ENCODE measurements around the gene BICC1.

The BICC1 gene

DNA sequence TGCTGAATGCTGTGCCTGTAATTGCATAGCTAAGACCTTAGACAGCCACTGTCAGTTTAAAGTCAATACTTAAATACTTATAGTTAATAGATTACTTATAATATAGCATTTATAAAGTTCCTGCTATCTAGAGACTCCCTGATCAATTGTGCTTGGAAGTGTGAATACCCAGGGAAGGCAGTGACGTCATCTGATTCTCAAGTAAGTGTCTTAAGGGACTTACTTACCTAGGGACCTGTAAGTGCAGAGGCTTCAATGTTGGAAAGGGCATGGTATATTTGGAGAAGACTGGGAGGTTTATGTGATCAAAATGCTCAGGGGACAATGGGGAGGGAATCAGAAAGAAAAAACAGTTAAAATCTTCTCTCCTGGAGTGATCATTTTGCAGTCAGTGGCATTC lies 55.0 kb downstream of the BICC1 start:
- TF ChIP-seq, protein P1, sequence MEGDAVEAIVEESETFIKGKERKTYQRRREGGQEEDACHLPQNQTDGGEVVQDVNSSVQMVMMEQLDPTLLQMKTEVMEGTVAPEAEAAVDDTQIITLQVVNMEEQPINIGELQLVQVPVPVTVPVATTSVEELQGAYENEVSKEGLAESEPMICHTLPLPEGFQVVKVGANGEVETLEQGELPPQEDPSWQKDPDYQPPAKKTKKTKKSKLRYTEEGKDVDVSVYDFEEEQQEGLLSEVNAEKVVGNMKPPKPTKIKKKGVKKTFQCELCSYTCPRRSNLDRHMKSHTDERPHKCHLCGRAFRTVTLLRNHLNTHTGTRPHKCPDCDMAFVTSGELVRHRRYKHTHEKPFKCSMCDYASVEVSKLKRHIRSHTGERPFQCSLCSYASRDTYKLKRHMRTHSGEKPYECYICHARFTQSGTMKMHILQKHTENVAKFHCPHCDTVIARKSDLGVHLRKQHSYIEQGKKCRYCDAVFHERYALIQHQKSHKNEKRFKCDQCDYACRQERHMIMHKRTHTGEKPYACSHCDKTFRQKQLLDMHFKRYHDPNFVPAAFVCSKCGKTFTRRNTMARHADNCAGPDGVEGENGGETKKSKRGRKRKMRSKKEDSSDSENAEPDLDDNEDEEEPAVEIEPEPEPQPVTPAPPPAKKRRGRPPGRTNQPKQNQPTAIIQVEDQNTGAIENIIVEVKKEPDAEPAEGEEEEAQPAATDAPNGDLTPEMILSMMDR (IDR thresholded peaks at IDR 0.05) = no peak

DNA sequence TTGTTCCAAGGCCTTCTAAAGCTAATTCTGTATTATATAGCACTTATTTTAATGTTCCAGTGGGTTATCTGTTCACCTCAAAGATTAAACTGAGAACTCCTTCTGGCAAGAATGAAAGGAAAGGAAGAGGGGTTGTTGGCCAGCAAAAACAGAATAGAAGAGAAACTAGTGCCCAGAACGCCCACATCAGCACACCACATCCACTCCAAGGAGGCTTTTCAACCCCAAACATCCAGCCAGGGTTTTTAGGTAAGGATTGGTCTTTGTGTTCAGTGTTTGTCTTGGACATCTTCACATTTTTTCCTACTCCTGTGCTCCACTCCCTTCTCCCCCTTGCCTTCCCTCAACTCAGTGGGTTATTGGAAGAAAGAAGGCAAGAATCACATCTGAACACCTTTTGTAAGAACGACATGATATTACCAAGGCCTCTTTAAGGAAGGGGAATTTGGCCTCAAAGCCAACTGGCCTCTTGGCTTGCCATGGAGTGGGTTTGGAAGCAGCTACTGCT lies 55.8 kb downstream of the BICC1 start:
- Histone ChIP-seq H3K4me1 (ENCODE audit: control insufficient read depth in 1 of 2, insufficient read depth in 1 of 2, low read depth in 1 of 2, low read length in 1 of 2) (no peaks in the 10 kb centered on the region), H3K36me3 (no peaks in the 10 kb centered on the region), H3K27ac (no peak overlapping the region), H3K9me3 (no peaks in the 10 kb centered on the region), H3K27me3 (no peaks in the 10 kb centered on the region), H3K4me3 (ENCODE audit: low read depth in 1 of 2, low read length in 1 of 2) (no peak overlapping the region)
- TF ChIP-seq, protein P1 (IDR thresholded peaks at IDR 0.05) = no peak

More for the DNA sequence above, 55.0 kb downstream of the BICC1 start:
- Histone ChIP-seq H3K9me3 (no peaks in the 10 kb centered on the region), H3K36me3 (no peaks in the 10 kb centered on the region), H3K27ac (no peak overlapping the region), H3K4me1 (ENCODE audit: control insufficient read depth in 1 of 2, insufficient read depth in 1 of 2, low read depth in 1 of 2, low read length in 1 of 2) (no peaks in the 10 kb centered on the region), H3K4me3 (ENCODE audit: low read depth in 1 of 2, low read length in 1 of 2) (no peak overlapping the region), H3K27me3 (no peaks in the 10 kb centered on the region)

DNA sequence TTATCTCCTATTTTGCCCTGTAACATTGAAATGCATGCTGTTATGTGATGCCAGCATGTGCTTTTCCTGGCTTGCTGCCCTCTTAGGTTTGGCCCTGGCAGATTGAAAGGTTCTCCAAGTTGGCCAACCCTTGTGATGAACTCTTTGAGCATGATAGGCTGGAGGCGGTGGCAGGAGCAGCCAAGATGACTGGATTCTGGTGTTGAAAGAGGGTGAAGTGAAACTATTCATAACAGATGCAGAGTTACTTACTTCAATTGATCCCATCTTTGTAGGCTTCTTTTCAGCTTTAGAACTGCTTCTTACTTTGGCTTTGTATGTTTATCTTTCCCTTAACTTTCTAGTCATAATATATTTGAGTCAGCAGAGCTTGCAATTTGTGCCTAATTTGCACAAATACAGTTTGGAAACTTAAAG lies 57.6 kb downstream of the BICC1 start:
- Histone ChIP-seq H3K27ac (no peak overlapping the region), H3K36me3 (no peaks in the 10 kb centered on the region), H3K4me1 (ENCODE audit: control insufficient read depth in 1 of 2, insufficient read depth in 1 of 2, low read depth in 1 of 2, low read length in 1 of 2) (no peaks in the 10 kb centered on the region), H3K9me3 (no peaks in the 10 kb centered on the region), H3K27me3 (no peaks in the 10 kb centered on the region), H3K4me3 (ENCODE audit: low read depth in 1 of 2, low read length in 1 of 2) (no peak overlapping the region)
- TF ChIP-seq, protein P1 (IDR thresholded peaks at IDR 0.05) = no peak

DNA sequence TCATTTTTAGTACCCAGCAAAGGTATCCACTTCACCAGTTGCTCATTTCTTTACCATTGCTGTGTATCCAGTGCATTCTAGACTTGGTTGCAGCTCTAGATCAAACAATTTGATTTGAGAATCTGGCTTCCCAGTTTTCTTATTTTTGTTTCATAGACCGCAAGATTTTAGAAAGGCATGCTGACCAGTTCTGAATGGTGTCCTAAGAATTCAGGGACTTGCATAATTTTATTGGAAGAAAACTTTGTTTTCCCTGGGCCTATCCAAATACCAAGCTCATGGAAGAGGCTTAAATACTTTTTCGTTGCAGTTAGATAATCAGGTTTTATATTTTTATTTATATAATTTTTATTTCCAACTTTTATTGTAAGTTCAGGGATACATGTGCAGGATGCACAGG lies 58.3 kb downstream of the BICC1 start:
- TF ChIP-seq, protein P1 (IDR thresholded peaks at IDR 0.05) = no peak
- no peaks in the 10 kb centered on the region for H3K9me3 ChIP-seq
- no peak overlapping the region for H3K4me3 ChIP-seq (ENCODE audit: low read depth in 1 of 2, low read length in 1 of 2)
- H3K36me3 ChIP-seq = no peaks in the 10 kb centered on the region
- H3K4me1 ChIP-seq (ENCODE audit: control insufficient read depth in 1 of 2, insufficient read depth in 1 of 2, low read depth in 1 of 2, low read length in 1 of 2) = peaks cover 0 to under 1% of the 10 kb centered on the region in 2 experiments
- H3K27me3 ChIP-seq = no peaks in the 10 kb centered on the region
- H3K27ac ChIP-seq = no peak overlapping the region

DNA sequence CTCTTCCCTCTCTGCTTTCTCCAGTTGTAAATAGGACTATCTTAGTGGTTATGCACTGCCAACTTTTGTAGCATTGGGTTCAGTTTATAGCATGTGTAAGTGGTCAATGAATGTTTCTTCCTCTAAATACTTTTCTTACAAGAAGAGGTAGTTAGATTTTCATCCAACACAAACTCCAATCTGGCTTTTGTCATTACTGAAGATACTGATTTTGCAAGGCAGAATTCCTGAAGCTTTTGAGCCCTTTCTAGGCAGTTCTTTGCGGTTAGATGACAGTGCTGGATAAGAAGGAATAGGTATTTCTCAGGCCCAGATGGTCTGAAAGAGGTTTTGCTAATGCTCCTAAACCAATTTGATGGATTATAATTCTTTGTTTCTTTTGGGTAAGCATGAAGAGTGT lies 60.5 kb downstream of the BICC1 start:
- Histone ChIP-seq H3K9me3 (no peaks in the 10 kb centered on the region), H3K4me1 (ENCODE audit: control insufficient read depth in 1 of 2, insufficient read depth in 1 of 2, low read depth in 1 of 2, low read length in 1 of 2) (peaks cover 18 to 21% of the 10 kb centered on the region in 2 experiments), H3K27ac (no peak overlapping the region), H3K36me3 (no peaks in the 10 kb centered on the region), H3K27me3 (no peaks in the 10 kb centered on the region), H3K4me3 (ENCODE audit: low read depth in 1 of 2, low read length in 1 of 2) (no peak overlapping the region)
- TF ChIP-seq, protein P1 (IDR thresholded peaks at IDR 0.05) = no peak

DNA sequence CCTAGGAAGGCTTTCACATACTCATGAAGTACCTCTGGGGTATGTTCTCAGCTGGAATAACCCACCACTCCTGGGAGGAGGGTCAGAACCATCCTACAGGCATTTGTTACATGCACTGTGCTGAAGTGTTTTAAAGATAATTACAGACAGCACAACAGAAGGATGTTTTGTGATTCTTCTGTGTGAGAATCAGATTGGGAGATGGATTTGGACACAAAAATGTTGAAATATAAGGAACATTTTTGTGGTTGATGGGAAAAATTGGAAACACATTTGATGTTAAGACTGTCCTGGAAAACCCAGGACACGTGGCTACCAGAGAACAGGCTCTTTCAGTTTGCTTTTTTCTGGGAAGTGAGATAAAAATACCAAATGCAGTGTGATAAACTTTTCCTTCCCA lies 61.4 kb downstream of the BICC1 start:
- no peaks in the 10 kb centered on the region for H3K27me3 ChIP-seq
- H3K36me3 ChIP-seq = no peaks in the 10 kb centered on the region
- TF ChIP-seq, protein P1 (IDR thresholded peaks at IDR 0.05) = no peak
- no peak overlapping the region for H3K4me3 ChIP-seq (ENCODE audit: low read depth in 1 of 2, low read length in 1 of 2)
- no peaks in the 10 kb centered on the region for H3K9me3 ChIP-seq
- peaks cover 25 to 27% of the 10 kb centered on the region in 2 experiments for H3K4me1 ChIP-seq (ENCODE audit: control insufficient read depth in 1 of 2, insufficient read depth in 1 of 2, low read depth in 1 of 2, low read length in 1 of 2)
- no peak overlapping the region for H3K27ac ChIP-seq

All from neutrophil (primary cell).